ENCODE results near the gene FMN1.
A peak's percentile ranks its signal among the peaks of the same experiment; 100 is the strongest.

FMN1 gene

DNA sequence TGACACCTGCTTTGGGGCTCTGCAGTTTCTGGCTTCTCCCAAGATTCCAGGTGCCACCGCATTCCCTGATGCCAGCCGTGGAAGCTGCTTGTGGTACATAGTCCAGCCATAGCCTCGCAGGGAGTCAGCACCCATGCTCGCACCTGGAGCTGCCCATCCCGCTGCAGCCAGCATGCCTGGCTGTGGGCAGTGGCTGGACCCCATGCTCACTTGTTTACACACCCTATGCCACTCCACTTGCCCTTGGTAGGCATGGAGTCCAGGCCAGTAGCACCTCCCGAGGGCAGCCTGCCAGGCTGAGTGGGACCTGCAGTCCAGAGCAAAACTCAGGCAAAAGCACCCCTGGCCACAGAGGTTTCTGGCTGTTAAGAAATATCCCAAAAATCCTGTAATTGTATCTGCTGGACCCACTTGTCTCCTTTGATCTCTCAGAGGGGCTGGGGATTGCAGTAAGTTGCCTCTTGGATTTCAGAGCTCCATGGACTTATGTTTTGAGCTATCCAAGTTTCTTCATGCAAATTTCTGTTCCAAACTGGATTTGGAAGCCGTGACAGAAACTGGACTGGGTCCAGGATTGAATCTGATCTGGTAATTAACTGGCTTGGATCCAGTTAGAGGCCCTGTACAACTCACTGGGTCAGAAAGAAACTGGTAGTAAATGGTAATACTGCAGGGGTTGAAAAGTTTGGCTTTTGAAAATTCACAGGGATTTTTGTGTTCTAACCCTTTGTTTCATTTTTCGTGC is 149.3 kb downstream of the FMN1 start:
- TF ChIP-seq NFIC (IDR thresholded peaks at IDR 0.05) (peak; percentile 11; the same call in 1 of the 2 replicates), ZBTB7A (IDR thresholded peaks at IDR 0.05; ENCODE audit: low read depth) (no peak), CREB1 (IDR thresholded peaks at IDR 0.05; ENCODE audit: low read depth) (no peak), TEAD4 (IDR thresholded peaks at IDR 0.05) (no peak), TAF1 (IDR thresholded peaks at IDR 0.05; ENCODE audit: low read depth) (no peak), EGR1 (IDR thresholded peaks at IDR 0.05) (no peak), CEBPB (IDR thresholded peaks at IDR 0.05) (no peak)
- TF ChIP-seq, protein P1, sequence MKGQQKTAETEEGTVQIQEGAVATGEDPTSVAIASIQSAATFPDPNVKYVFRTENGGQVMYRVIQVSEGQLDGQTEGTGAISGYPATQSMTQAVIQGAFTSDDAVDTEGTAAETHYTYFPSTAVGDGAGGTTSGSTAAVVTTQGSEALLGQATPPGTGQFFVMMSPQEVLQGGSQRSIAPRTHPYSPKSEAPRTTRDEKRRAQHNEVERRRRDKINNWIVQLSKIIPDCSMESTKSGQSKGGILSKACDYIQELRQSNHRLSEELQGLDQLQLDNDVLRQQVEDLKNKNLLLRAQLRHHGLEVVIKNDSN (IDR thresholded peaks at IDR 0.05): no peak

DNA sequence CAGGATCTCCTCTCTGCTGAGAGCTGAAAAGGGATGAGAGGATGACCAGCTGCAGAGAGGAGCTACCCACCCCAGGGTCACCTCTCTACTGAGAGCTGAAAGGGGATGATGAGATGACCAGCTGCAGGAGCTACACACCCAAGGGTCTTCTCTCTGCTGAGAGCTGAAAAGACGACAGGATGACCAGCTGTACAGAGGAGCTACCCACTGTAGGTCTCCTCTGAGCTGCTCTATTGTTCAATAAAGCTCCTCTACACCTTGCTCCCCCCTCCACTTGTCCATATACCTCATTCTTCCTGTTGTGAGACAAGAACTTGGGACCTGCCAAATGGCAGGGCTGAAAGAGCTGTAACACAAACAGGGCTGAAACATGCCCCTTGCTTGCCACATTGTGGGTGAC is 149.9 kb downstream of the FMN1 start:
- no peak for TF ChIP-seq TAF1 (IDR thresholded peaks at IDR 0.05; ENCODE audit: low read depth)
- TF ChIP-seq, protein P2, sequence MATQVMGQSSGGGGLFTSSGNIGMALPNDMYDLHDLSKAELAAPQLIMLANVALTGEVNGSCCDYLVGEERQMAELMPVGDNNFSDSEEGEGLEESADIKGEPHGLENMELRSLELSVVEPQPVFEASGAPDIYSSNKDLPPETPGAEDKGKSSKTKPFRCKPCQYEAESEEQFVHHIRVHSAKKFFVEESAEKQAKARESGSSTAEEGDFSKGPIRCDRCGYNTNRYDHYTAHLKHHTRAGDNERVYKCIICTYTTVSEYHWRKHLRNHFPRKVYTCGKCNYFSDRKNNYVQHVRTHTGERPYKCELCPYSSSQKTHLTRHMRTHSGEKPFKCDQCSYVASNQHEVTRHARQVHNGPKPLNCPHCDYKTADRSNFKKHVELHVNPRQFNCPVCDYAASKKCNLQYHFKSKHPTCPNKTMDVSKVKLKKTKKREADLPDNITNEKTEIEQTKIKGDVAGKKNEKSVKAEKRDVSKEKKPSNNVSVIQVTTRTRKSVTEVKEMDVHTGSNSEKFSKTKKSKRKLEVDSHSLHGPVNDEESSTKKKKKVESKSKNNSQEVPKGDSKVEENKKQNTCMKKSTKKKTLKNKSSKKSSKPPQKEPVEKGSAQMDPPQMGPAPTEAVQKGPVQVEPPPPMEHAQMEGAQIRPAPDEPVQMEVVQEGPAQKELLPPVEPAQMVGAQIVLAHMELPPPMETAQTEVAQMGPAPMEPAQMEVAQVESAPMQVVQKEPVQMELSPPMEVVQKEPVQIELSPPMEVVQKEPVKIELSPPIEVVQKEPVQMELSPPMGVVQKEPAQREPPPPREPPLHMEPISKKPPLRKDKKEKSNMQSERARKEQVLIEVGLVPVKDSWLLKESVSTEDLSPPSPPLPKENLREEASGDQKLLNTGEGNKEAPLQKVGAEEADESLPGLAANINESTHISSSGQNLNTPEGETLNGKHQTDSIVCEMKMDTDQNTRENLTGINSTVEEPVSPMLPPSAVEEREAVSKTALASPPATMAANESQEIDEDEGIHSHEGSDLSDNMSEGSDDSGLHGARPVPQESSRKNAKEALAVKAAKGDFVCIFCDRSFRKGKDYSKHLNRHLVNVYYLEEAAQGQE (IDR thresholded peaks at IDR 0.05; ENCODE audit: low read depth): no peak
- no peak for TF ChIP-seq YY1 (IDR thresholded peaks at IDR 0.05; ENCODE audit: low read depth)
- TF ChIP-seq, protein P1 (IDR thresholded peaks at IDR 0.05): no peak
- TF ChIP-seq EGR1 (IDR thresholded peaks at IDR 0.05): no peak
- TF ChIP-seq, protein P3, sequence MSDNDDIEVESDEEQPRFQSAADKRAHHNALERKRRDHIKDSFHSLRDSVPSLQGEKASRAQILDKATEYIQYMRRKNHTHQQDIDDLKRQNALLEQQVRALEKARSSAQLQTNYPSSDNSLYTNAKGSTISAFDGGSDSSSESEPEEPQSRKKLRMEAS (IDR thresholded peaks at IDR 0.05): no peak
- no peak for TF ChIP-seq TEAD4 (IDR thresholded peaks at IDR 0.05)
- TF ChIP-seq CREB1 (IDR thresholded peaks at IDR 0.05; ENCODE audit: low read depth): no peak
- TF ChIP-seq EP300 (IDR thresholded peaks at IDR 0.05; ENCODE audit: borderline replicate concordance): no peak
- TF ChIP-seq ZBTB7A (IDR thresholded peaks at IDR 0.05; ENCODE audit: low read depth): no peak
- no peak for TF ChIP-seq TCF12 (IDR thresholded peaks at IDR 0.05; ENCODE audit: low read depth)
- TF ChIP-seq RAD21 (IDR thresholded peaks at IDR 0.05; ENCODE audit: low read depth): no peak
- no peak for TF ChIP-seq FOXM1 (IDR thresholded peaks at IDR 0.05; ENCODE audit: borderline replicate concordance, low read depth)
- TF ChIP-seq NFIC (IDR thresholded peaks at IDR 0.05): no peak
- TF ChIP-seq CEBPB (IDR thresholded peaks at IDR 0.05): no peak

DNA sequence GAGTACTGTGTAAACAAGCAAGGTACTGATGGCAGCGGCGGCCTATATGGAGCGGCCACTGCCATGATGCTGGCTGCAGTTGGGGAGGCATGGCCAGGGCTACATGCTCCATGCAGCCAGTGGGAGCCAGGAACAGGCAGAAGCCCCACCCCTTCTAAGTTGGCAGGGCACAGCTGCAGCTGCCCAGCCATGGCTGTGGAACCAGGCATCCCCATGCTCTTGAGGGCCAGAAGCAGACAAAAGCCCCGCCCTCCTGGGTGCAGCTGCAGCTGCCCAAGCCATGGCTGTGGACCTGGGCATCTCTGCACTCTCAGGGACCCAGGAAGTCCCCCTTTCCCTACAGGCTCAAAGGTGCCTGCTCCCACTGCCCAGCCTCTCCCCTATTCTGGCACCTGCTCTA is 150.9 kb downstream of the FMN1 start:
- TF ChIP-seq FOXM1 (IDR thresholded peaks at IDR 0.05; ENCODE audit: borderline replicate concordance, low read depth): no peak
- TF ChIP-seq, protein P2 (IDR thresholded peaks at IDR 0.05; ENCODE audit: low read depth): no peak
- TF ChIP-seq TCF12 (IDR thresholded peaks at IDR 0.05; ENCODE audit: low read depth): no peak
- TF ChIP-seq YY1 (IDR thresholded peaks at IDR 0.05; ENCODE audit: low read depth): no peak
- TF ChIP-seq EGR1 (IDR thresholded peaks at IDR 0.05): no peak
- TF ChIP-seq, protein P1 (IDR thresholded peaks at IDR 0.05): no peak
- TF ChIP-seq CREB1 (IDR thresholded peaks at IDR 0.05; ENCODE audit: low read depth): no peak
- TF ChIP-seq ZBTB7A (IDR thresholded peaks at IDR 0.05; ENCODE audit: low read depth): no peak
- TF ChIP-seq EP300 (IDR thresholded peaks at IDR 0.05; ENCODE audit: borderline replicate concordance): no peak
- TF ChIP-seq TEAD4 (IDR thresholded peaks at IDR 0.05): no peak
- TF ChIP-seq RAD21 (IDR thresholded peaks at IDR 0.05; ENCODE audit: low read depth): no peak
- TF ChIP-seq TAF1 (IDR thresholded peaks at IDR 0.05; ENCODE audit: low read depth): no peak

DNA sequence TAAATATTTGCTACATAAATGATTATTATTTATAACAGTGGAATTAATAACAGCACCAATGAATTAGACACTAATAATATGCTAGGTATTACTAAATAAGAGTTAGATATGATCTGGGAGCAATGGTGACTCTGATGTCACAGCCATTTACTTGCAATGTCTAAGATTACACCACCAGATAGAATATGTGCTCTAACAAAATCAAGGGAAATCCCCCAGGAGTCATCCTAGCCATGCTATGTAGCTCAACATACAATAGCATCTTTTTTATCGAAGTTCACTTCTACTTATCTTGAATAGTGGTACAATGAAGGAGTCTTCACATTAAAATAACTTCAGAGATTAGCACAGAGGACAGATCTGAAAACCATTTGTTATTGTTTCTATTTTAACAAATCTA is 154.0 kb downstream of the FMN1 start:
- TF ChIP-seq, protein P3 (IDR thresholded peaks at IDR 0.05): no peak
- TF ChIP-seq TCF12 (IDR thresholded peaks at IDR 0.05; ENCODE audit: low read depth) (no peak), ZBTB7A (IDR thresholded peaks at IDR 0.05; ENCODE audit: low read depth) (no peak), RAD21 (IDR thresholded peaks at IDR 0.05; ENCODE audit: low read depth) (no peak), EGR1 (IDR thresholded peaks at IDR 0.05) (no peak), TEAD4 (IDR thresholded peaks at IDR 0.05) (no peak), TAF1 (IDR thresholded peaks at IDR 0.05; ENCODE audit: low read depth) (no peak), FOXM1 (IDR thresholded peaks at IDR 0.05; ENCODE audit: borderline replicate concordance, low read depth) (no peak)
- TF ChIP-seq, protein P2 (IDR thresholded peaks at IDR 0.05; ENCODE audit: low read depth): no peak
- TF ChIP-seq, protein P1 (IDR thresholded peaks at IDR 0.05): no peak

All from Ishikawa (cell line).